ENCODE measurements around the gene DYNC2LI1. TPM values are rescaled to one million over a fixed set of nuclear protein-coding genes. Genes with fewer than 3 reads are reported as not detected.

Gene DYNC2LI1
- total RNA-seq, 1 donor from 2014 or later: 20.0 TPM

DNA sequence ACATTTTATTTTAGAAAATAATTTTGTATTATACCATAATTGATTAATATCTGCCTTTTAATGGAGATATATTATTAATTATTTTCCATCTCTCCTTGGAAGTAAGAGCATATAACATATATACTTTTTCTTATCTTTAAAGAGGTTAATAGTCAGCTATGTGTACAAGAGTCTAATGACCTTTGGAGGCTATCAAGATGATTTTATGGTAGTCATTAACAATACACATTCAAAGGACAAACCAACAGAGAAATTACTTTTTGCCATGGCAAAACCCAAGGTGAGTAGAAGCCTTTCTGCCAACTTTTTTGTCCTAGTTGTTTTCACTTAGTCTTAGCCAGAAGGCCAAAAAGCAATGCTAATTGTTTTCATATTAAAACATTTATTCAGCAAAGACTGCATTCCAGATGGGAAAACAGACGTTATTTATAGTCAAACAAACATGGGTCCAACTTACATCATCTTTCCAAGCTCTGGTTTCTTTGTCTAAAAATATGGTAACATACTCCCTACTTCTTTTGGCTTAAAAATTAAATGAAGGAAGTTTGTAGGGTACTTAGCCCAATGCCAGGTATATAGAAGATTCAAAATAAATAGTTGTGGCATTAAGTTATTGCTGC lies 9.6 kb upstream of the DYNC2LI1 start:
- Mint-ChIP-seq H3K4me1 (peaks cover 5% of the 10 kb centered on the region), H3K9me3 (no peaks in the 10 kb centered on the region), H3K4me3 (no peak overlapping the region), H3K36me3 (ENCODE audit: low read depth) (no peaks in the 10 kb centered on the region), H3K27ac (ENCODE audit: unreplicated experiment) (no peak overlapping the region), H3K27me3 (ENCODE audit: low read depth) (no peaks in the 10 kb centered on the region)
- DNase-seq (ENCODE audit: low read depth, low spot score): no peak
- TF ChIP-seq, protein P1, sequence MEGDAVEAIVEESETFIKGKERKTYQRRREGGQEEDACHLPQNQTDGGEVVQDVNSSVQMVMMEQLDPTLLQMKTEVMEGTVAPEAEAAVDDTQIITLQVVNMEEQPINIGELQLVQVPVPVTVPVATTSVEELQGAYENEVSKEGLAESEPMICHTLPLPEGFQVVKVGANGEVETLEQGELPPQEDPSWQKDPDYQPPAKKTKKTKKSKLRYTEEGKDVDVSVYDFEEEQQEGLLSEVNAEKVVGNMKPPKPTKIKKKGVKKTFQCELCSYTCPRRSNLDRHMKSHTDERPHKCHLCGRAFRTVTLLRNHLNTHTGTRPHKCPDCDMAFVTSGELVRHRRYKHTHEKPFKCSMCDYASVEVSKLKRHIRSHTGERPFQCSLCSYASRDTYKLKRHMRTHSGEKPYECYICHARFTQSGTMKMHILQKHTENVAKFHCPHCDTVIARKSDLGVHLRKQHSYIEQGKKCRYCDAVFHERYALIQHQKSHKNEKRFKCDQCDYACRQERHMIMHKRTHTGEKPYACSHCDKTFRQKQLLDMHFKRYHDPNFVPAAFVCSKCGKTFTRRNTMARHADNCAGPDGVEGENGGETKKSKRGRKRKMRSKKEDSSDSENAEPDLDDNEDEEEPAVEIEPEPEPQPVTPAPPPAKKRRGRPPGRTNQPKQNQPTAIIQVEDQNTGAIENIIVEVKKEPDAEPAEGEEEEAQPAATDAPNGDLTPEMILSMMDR (conservative IDR thresholded peaks at IDR 0.05): no peak

DNA sequence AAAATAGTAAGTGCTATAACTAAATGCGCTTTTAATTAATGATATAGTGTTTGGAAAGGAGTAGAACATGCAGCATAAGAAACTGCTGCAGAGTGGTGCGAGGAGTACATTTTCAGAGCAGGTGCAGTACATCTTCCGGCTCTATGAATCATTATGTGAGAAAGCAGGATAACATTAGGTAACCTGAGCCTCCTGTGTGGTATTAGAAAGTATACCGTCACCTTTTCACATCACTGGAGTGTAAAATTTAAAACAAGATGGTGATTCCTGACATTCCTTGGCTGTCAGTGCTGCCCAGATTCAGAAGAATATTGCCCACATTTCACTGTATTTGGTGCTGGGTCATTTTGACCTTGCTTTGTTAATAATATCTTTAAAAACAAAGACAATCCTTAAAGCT lies 7.8 kb upstream of the DYNC2LI1 start:
- Mint-ChIP-seq H3K27ac (ENCODE audit: unreplicated experiment) (no peak overlapping the region), H3K36me3 (ENCODE audit: low read depth) (no peaks in the 10 kb centered on the region), H3K9me3 (no peaks in the 10 kb centered on the region), H3K4me3 (no peak overlapping the region), H3K4me1 (no peaks in the 10 kb centered on the region), H3K27me3 (ENCODE audit: low read depth) (no peaks in the 10 kb centered on the region)
- TF ChIP-seq, protein P1 (conservative IDR thresholded peaks at IDR 0.05): no peak
- no peak for DNase-seq (ENCODE audit: low read depth, low spot score)

DNA sequence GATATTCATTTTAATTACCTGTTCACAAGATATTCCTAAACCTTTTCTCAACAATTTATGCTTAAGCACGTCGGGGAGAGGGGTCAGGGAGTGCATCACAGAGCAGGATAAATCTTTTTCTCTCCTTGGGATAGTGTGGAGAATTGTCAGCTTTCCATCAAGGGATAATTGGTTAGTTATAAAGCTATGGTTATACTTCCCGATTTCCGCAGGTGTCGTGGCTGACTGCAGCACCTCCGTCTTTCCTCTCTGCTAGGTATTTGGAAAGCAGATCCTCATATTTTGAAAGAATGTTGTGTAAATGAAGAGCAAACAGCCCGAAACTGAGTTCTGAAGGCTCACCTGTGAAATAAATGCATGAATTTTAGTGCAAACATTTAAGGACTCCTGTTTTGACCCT lies 778 bp downstream of the DYNC2LI1 start:
- Mint-ChIP-seq H3K36me3 (ENCODE audit: low read depth) (no peaks in the 10 kb centered on the region), H3K27ac (ENCODE audit: unreplicated experiment) (no peak overlapping the region), H3K27me3 (ENCODE audit: low read depth) (no peaks in the 10 kb centered on the region), H3K9me3 (no peaks in the 10 kb centered on the region), H3K4me1 (peaks cover 12% of the 10 kb centered on the region), H3K4me3 (peak overlapping the region; percentile 98)
- TF ChIP-seq, protein P1 (conservative IDR thresholded peaks at IDR 0.05): no peak
- no peak for DNase-seq (ENCODE audit: low read depth, low spot score)

DNA sequence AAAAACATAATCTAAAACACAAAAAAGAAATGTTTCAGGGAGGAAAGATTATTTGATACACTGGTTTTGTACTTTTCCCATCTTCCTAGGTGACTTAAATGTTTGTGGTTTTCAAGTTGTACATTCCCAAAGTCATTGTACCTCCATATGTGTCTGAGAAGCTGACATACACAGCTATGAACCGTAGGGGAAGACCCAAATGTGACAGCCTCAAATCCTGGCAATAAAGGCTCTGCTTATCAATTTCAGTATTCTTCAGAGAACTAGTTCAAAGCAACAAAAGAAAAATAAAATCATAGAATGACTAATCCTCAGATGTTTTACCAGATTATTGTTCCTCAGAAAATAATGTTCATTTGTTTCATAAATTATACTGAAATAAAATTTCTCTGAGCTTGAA lies 2.5 kb downstream of the DYNC2LI1 start:
- H3K36me3 Mint-ChIP-seq (ENCODE audit: low read depth): peaks cover 5% of the 10 kb centered on the region
- peaks cover 12% of the 10 kb centered on the region for H3K4me1 Mint-ChIP-seq
- no peak for DNase-seq (ENCODE audit: low read depth, low spot score)
- H3K27ac Mint-ChIP-seq (ENCODE audit: unreplicated experiment): no peak overlapping the region
- H3K9me3 Mint-ChIP-seq: no peaks in the 10 kb centered on the region
- TF ChIP-seq, protein P1 (conservative IDR thresholded peaks at IDR 0.05): no peak
- H3K27me3 Mint-ChIP-seq (ENCODE audit: low read depth): no peaks in the 10 kb centered on the region
- H3K4me3 Mint-ChIP-seq: peak overlapping the region; percentile 66

DNA sequence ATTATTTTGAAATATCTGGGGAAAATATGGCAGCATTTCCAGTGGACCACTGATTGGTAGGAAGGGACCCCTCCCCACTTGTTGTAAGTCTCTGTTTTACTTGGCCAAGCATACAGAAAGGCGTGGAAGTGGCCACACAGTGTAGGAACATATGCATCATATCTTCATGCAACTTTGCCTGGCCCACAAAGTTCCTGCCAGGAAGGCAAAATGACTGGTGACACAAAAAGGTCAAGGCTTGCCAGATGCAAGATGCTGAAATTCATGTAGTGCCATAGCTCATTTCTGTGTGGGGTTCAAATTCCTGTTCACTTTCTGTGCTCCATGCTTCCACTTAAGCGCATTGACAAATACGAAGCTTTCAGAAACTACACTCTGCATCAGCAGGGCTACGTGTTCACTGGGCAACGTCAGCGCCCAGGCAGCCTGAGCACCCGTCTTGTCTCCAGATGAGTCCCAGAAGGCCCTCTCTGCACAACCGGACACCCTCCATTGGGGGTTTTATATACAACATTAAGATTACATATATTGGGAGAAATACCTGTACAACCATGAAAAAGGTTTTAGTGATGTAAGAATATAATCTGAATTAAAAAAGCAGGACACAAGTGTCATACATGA lies 3.6 kb downstream of the DYNC2LI1 start:
- H3K36me3 Mint-ChIP-seq (ENCODE audit: low read depth): peaks cover 5% of the 10 kb centered on the region
- no peak overlapping the region for H3K4me3 Mint-ChIP-seq
- no peak for DNase-seq (ENCODE audit: low read depth, low spot score)
- no peaks in the 10 kb centered on the region for H3K9me3 Mint-ChIP-seq
- no peak overlapping the region for H3K27ac Mint-ChIP-seq (ENCODE audit: unreplicated experiment)
- H3K4me1 Mint-ChIP-seq: peaks cover 12% of the 10 kb centered on the region
- H3K27me3 Mint-ChIP-seq (ENCODE audit: low read depth): no peaks in the 10 kb centered on the region
- TF ChIP-seq, protein P1 (conservative IDR thresholded peaks at IDR 0.05): no peak

Data from neural crest cell (in vitro differentiated cells).